ENCODE measurements around the gene TPP1. TPM values are rescaled to one million over a fixed set of nuclear protein-coding genes. Genes with fewer than 3 reads are reported as not detected.

The TPP1 gene
- total RNA-seq, result 100 to 1,000 TPM in 1 of 2 donors, 10 to 100 TPM in 1; 80.9 to 137 TPM
- long read RNA-seq, donor 1, transcript TPP1-201 (13 exons, 3,560 nt), result major isoform, 6 of 20 reads
- long read RNA-seq, donor 1, partial matches to known transcripts, result 9 of 20 reads
- long read RNA-seq, donor 1, other reads (novel, unspliced or antisense), result 3 of 20 reads
- long read RNA-seq, donor 2, transcript TPP1-201 (13 exons, 3,560 nt), result major isoform, 17 of 40 reads
- long read RNA-seq, donor 2, partial matches to known transcripts, result 12 of 40 reads
- long read RNA-seq, donor 2, other reads (novel, unspliced or antisense), result 5 of 40 reads

- peak; percentile 96 for DNase-seq (ENCODE audit: low spot score)
- intact Hi-C loops (cut with DNase I), result loop anchor here in 1 of 2 donors (5.0 kb wide), 1 partner anchor 38 kb away; the partner anchor contains the start of gene DCHS1
Measured at GRCh38 chr11:6619004-6619745, at the start of gene TPP1. Gene TPP1 (minus strand): TSS chr11:6619422. CDS start chr11:6619400, 22 bp downstream.

GRCh38 chr11:6667733-6668374 is 48.6 kb upstream of the TPP1 start:
- intact Hi-C loops (cut with DNase I), result no loop called here
- no peak for DNase-seq (ENCODE audit: low spot score)

- no peak for DNase-seq (ENCODE audit: low spot score)
- intact Hi-C loops (cut with DNase I), result no loop called here
Measured at GRCh38 chr11:6666302-6667183, 47.3 kb upstream of the TPP1 start.

- intact Hi-C loops (cut with DNase I), result no loop called here
- DNase-seq (ENCODE audit: low spot score), result no peak
Measured at GRCh38 chr11:6664551-6664950, 45.3 kb upstream of the TPP1 start.

- intact Hi-C loops (cut with DNase I), result no loop called here
Measured at GRCh38 chr11:6663794-6664469, 44.7 kb upstream of the TPP1 start.

GRCh38 chr11:6660712-6661111 is 41.5 kb upstream of the TPP1 start:
- intact Hi-C loops (cut with DNase I), result no loop called here
- DNase-seq (ENCODE audit: low spot score), result no peak

More at GRCh38 chr11:6663794-6664469, 44.7 kb upstream of the TPP1 start:
- DNase-seq (ENCODE audit: low spot score), result no peak

GRCh38 chr11:6658647-6659046 is 39.4 kb upstream of the TPP1 start:
- intact Hi-C loops (cut with DNase I), result loop anchor here in 1 of 2 donors (5.0 kb wide), 1 partner anchor 41 kb away; the partner anchor contains the start of gene TPP1
- no peak for DNase-seq (ENCODE audit: low spot score)

GRCh38 chr11:6657346-6657745 is 38.1 kb upstream of the TPP1 start:
- intact Hi-C loops (cut with DNase I), result loop anchor here in 1 of 2 donors (5.0 kb wide), 1 partner anchor 40 kb away; the partner anchor contains the start of gene TPP1
- DNase-seq (ENCODE audit: low spot score), result no peak

GRCh38 chr11:6656936-6657335 is 37.7 kb upstream of the TPP1 start:
- DNase-seq (ENCODE audit: low spot score), result no peak
- intact Hi-C loops (cut with DNase I), result loop anchor here in 1 of 2 donors (5.0 kb wide), 1 partner anchor 40 kb away; the partner anchor contains the start of gene TPP1

GRCh38 chr11:6656584-6656915 is 37.3 kb upstream of the TPP1 start:
- DNase-seq (ENCODE audit: low spot score), result no peak
- intact Hi-C loops (cut with DNase I), result loop anchor here in 1 of 2 donors (5.0 kb wide), 1 partner anchor 39 kb away; the partner anchor contains the start of gene TPP1

GRCh38 chr11:6655790-6656583 is 36.8 kb upstream of the TPP1 start, which contains the start of gene DCHS1:
Gene DCHS1 (minus strand): TSS chr11:6655809. CDS start chr11:6641613, 14,196 bp downstream.
- no peak for DNase-seq (ENCODE audit: low spot score)
- intact Hi-C loops (cut with DNase I), result loop anchor here in 1 of 2 donors (5.0 kb wide), 1 partner anchor 39 kb away; the partner anchor contains the start of gene TPP1

- no peak for DNase-seq (ENCODE audit: low spot score)
- intact Hi-C loops (cut with DNase I), result loop anchor here in 1 of 2 donors (5.0 kb wide), 1 partner anchor 38 kb away; the partner anchor contains the start of gene TPP1
Measured at GRCh38 chr11:6655020-6655789, 36.0 kb upstream of the TPP1 start.

GRCh38 chr11:6654281-6655019 is 35.2 kb upstream of the TPP1 start:
- no peak for DNase-seq (ENCODE audit: low spot score)
- intact Hi-C loops (cut with DNase I), result loop anchor here in 1 of 2 donors (5.0 kb wide), 1 partner anchor 37 kb away; the partner anchor contains the start of gene TPP1

GRCh38 chr11:6653656-6654055 is 34.4 kb upstream of the TPP1 start:
- intact Hi-C loops (cut with DNase I), result no loop called here
- no peak for DNase-seq (ENCODE audit: low spot score)

GRCh38 chr11:6653097-6653496 is 33.9 kb upstream of the TPP1 start:
- no peak for DNase-seq (ENCODE audit: low spot score)
- intact Hi-C loops (cut with DNase I), result no loop called here

- no peak for DNase-seq (ENCODE audit: low spot score)
- intact Hi-C loops (cut with DNase I), result no loop called here
Measured at GRCh38 chr11:6652182-6652581, 33.0 kb upstream of the TPP1 start.

Measured in posterior vena cava (tissue), 2 donors.